Dendritic cell treated with granulocyte-macrophage colony-stimulating factor and Interleukin-4, amounts not matched to agents 40 ng/mL and 50 ng/mL, for 4 days (primary cell): Measurements from ENCODE around the gene PRF1.
"Not testable (repeated sequence)": the region's sequence is repeated elsewhere in the genome, so short reads cannot be mapped to it uniquely, and the experiment has no call there.

Experiments used
- H3K27ac Mint-ChIP-seq: one replicate; pipeline ENCODE4 v1.8.0; 2022; ENCODE audit warnings: mild to moderate bottlenecking, mixed read lengths
- H3K27me3 Mint-ChIP-seq: one replicate; pipeline ENCODE4 v1.8.0; 2022; ENCODE audit warnings: mild to moderate bottlenecking, mixed read lengths
- H3K36me3 Mint-ChIP-seq: one replicate; pipeline ENCODE4 v1.8.0; 2022; ENCODE audit warnings: low read depth, mixed read lengths
- H3K4me1 Mint-ChIP-seq: one replicate; pipeline ENCODE4 v1.8.0; 2022; ENCODE audit warnings: low read depth, mixed read lengths
- H3K4me3 Mint-ChIP-seq: one replicate; pipeline ENCODE4 v1.8.0; 2022; ENCODE audit warnings: mild to moderate bottlenecking, moderate library complexity, mixed read lengths
- H3K9me3 Mint-ChIP-seq: one replicate; pipeline ENCODE4 v1.8.0; 2022; ENCODE audit warnings: mixed read lengths
- intact Hi-C: fragments of 100-400 bp; cut with micrococcal nuclease; formaldehyde crosslinking; loops from one replicate; pipeline ENCODE4 v1.15.0; 2022

PRF1 gene

GRCh38 chr10:70584366-70584765 lies 18.2 kb downstream of the PRF1 start:
- H3K27me3 Mint-ChIP-seq: peaks cover 22% of the 10 kb centered on the region
- no peaks in the 10 kb centered on the region for H3K36me3 Mint-ChIP-seq
- intact Hi-C loops: no loop called here
- H3K27ac Mint-ChIP-seq: no peak overlapping the region
- no peak overlapping the region for H3K4me3 Mint-ChIP-seq
- H3K9me3 Mint-ChIP-seq: no peaks in the 10 kb centered on the region
- H3K4me1 Mint-ChIP-seq: peaks cover 36% of the 10 kb centered on the region

- Mint-ChIP-seq H3K4me1 (peaks cover 34% of the 10 kb centered on the region), H3K27ac (no peak overlapping the region), H3K36me3 (no peaks in the 10 kb centered on the region), H3K4me3 (no peak overlapping the region), H3K27me3 (peaks cover 16% of the 10 kb centered on the region), H3K9me3 (no peaks in the 10 kb centered on the region)
- intact Hi-C loops: no loop called here
Measured at GRCh38 chr10:70583669-70584037, 18.9 kb downstream of the PRF1 start.

GRCh38 chr10:70582793-70583668 lies 19.5 kb downstream of the PRF1 start:
- Mint-ChIP-seq H3K9me3 (no peaks in the 10 kb centered on the region), H3K4me3 (no peak overlapping the region), H3K4me1 (peaks cover 34% of the 10 kb centered on the region), H3K27me3 (peaks cover 13% of the 10 kb centered on the region), H3K27ac (no peak overlapping the region), H3K36me3 (no peaks in the 10 kb centered on the region)
- intact Hi-C loops: no loop called here

GRCh38 chr10:70581176-70581575 lies 21.4 kb downstream of the PRF1 start:
- intact Hi-C loops, H3K27me3 Mint-ChIP-seq, H3K36me3 Mint-ChIP-seq, H3K4me3 Mint-ChIP-seq, H3K9me3 Mint-ChIP-seq, H3K27ac Mint-ChIP-seq: not testable (repeated sequence)
- H3K4me1 Mint-ChIP-seq: peaks cover 49% of the 10 kb centered on the region

- H3K27ac Mint-ChIP-seq: peak overlapping the region; percentile 14
- H3K36me3 Mint-ChIP-seq: no peaks in the 10 kb centered on the region
- no peaks in the 10 kb centered on the region for H3K9me3 Mint-ChIP-seq
- H3K4me3 Mint-ChIP-seq: no peak overlapping the region
- H3K4me1 Mint-ChIP-seq: peaks cover 48% of the 10 kb centered on the region
- peaks cover 3% of the 10 kb centered on the region for H3K27me3 Mint-ChIP-seq
- intact Hi-C loops: no loop called here
Measured at GRCh38 chr10:70579234-70580002, 23.1 kb downstream of the PRF1 start.

GRCh38 chr10:70578371-70578947 lies 24.1 kb downstream of the PRF1 start:
- Mint-ChIP-seq H3K36me3 (no peaks in the 10 kb centered on the region), H3K27ac (peak overlapping the region; percentile 55), H3K9me3 (no peaks in the 10 kb centered on the region), H3K27me3 (peaks cover 3% of the 10 kb centered on the region), H3K4me1 (peaks cover 54% of the 10 kb centered on the region), H3K4me3 (no peak overlapping the region)
- intact Hi-C loops: no loop called here

GRCh38 chr10:70576803-70577517 lies 25.6 kb downstream of the PRF1 start:
- intact Hi-C loops: no loop called here
- peak overlapping the region; percentile 82 for H3K27ac Mint-ChIP-seq
- peak overlapping the region; percentile 30 for H3K4me3 Mint-ChIP-seq
- peaks cover 5% of the 10 kb centered on the region for H3K27me3 Mint-ChIP-seq
- H3K9me3 Mint-ChIP-seq: no peaks in the 10 kb centered on the region
- peaks cover 54% of the 10 kb centered on the region for H3K4me1 Mint-ChIP-seq
- no peaks in the 10 kb centered on the region for H3K36me3 Mint-ChIP-seq

GRCh38 chr10:70575874-70576802 lies 26.4 kb downstream of the PRF1 start:
- H3K27me3 Mint-ChIP-seq: peaks cover 8% of the 10 kb centered on the region
- H3K4me1 Mint-ChIP-seq: peaks cover 59% of the 10 kb centered on the region
- H3K4me3 Mint-ChIP-seq: peak overlapping the region; percentile 46
- no peaks in the 10 kb centered on the region for H3K9me3 Mint-ChIP-seq
- H3K36me3 Mint-ChIP-seq: no peaks in the 10 kb centered on the region
- intact Hi-C loops: no loop called here
- H3K27ac Mint-ChIP-seq: peak overlapping the region; percentile 82

- Mint-ChIP-seq H3K4me1 (peaks cover 59% of the 10 kb centered on the region), H3K4me3 (no peak overlapping the region), H3K27me3 (peaks cover 8% of the 10 kb centered on the region), H3K27ac (peak overlapping the region; percentile 82), H3K9me3 (no peaks in the 10 kb centered on the region), H3K36me3 (no peaks in the 10 kb centered on the region)
- intact Hi-C loops: no loop called here
Measured at GRCh38 chr10:70575486-70575873, 27.1 kb downstream of the PRF1 start.

- H3K4me3 Mint-ChIP-seq: no peak overlapping the region
- H3K4me1 Mint-ChIP-seq: peaks cover 47% of the 10 kb centered on the region
Measured at GRCh38 chr10:70573599-70574506, 28.7 kb downstream of the PRF1 start.

GRCh38 chr10:70571636-70572439 lies 30.7 kb downstream of the PRF1 start:
- Mint-ChIP-seq H3K9me3 (no peaks in the 10 kb centered on the region), H3K27me3 (peaks cover 9% of the 10 kb centered on the region), H3K4me1 (peaks cover 35% of the 10 kb centered on the region), H3K27ac (peak overlapping the region; percentile 43), H3K36me3 (no peaks in the 10 kb centered on the region), H3K4me3 (no peak overlapping the region)
- intact Hi-C loops: no loop called here

More at GRCh38 chr10:70573599-70574506, 28.7 kb downstream of the PRF1 start:
- Mint-ChIP-seq H3K36me3 (no peaks in the 10 kb centered on the region), H3K27ac (no peak overlapping the region), H3K27me3 (peaks cover 8% of the 10 kb centered on the region), H3K9me3 (no peaks in the 10 kb centered on the region)
- intact Hi-C loops: no loop called here
